NCI-H1436 treated with DMSO at 0.1 percent for 48 hours (cell line): Measurements from ENCODE around the gene SPINK9.
A peak's percentile ranks its signal among the peaks of the same experiment; 100 is the strongest.

Experiments
- DNase-seq: peaks from one replicate; lab custom pipeline; 2025; lab: John Stamatoyannopoulos, UW

SPINK9 gene

GRCh38 chr5:148368299-148368698, 32.9 kb downstream of the SPINK9 start:
- no peak for DNase-seq

DNA sequence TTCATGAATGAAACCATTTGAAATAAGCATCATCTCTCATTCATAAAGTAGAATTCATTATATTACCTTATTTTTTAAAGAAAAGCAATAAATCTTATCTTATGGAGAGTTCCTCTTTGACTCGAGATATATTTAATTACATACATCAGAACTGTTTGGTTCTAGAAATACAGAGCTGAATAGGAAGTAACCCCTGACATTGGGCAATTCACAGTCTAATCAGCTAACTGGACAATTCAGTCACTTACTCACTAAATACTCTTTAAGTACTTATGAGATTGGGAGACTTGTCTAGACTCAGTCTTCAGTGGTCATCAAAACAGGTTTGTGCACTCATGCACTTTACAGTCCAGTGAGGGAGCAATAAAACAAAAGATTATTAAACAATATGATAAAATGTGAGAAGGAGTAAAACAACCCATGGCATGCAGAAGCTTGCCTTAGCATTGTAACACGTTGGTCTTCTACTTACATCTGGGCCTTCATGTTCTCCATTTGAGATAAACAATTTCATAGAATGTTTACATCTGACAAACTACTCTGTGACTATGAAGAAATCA, 36.9 kb downstream of the SPINK9 start:
- no peak for DNase-seq

DNA sequence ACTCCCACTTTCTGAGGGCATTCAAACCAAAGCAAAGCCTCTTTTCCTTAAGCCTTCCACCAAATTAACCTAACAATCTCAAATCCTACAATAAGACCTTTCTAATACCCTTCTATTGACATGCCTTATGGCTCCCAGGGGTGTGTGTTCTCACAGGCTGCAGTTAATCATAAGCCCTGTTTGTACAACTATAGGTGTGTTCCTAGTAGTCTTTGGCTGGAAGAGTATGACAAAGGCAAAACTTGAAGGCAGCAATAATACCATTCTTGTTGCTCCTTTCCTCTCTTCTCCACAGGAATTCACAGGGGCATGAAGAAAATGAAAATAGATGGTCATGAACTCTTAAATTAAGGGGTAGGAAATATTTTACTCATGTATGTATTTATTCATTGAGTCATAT, 37.5 kb downstream of the SPINK9 start:
- no peak for DNase-seq

- no peak for DNase-seq
Observed at GRCh38 chr5:148374690-148375360, 39.5 kb downstream of the SPINK9 start.

GRCh38 chr5:148376198-148376597, 40.8 kb downstream of the SPINK9 start:
- no peak for DNase-seq

DNA sequence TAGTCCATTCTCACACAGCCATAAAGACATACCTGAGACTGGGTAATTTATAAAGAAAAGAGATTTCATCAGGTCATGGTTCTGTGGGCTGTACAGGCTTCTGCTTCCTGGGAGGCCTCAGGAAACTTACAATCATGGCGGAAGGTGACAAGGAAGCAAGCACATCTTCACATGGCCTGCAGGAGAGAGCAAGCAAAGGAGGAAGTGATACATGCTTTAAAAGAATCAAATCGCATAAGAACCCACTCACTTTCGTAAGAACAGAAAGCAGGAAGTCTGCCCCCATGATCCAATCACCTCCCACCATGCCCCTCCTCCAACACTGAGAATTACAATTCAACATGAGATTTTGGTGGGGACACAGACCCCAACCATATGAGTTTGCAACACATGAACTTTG, 43.3 kb downstream of the SPINK9 start:
- no peak for DNase-seq

- DNase-seq = no peak
Observed at GRCh38 chr5:148379340-148379739, 44.0 kb downstream of the SPINK9 start.

DNA sequence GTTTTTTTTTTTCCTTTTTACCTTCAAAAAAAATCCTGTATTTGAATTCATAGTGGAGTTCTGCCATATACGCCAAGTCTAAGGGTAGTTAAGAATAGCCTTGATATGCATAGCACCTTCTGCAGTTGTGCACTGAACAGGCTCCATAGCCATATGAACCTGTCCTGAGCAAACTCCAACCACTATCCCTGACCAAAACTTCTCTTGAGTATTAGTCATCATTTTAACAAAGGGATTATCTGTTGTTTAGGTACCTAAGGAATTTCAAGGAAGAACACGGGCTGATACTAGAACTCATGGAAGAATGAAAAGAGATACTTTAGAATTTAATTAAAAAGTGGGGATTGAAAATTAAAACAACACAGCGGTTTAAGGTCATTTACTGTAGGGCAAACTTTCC, 46.5 kb downstream of the SPINK9 start:
- DNase-seq = no peak

DNA sequence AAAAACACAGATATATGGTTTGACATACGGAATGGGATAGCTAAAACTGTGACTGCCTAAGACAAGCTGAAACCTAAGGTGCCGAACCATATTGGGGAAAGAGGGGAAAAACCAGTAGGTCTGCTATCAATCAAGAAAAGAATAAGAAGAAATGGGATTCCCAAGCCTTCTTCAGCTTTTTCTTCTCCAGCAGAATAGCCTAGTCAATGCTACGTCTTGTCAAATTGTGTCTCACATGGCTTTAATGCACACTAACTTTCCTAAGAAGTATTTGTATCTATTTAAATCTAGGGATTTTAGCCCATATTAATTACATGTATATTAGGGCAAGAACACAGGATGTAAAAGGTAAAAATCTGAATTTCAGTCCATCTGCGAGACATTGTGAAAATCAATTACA, 47.6 kb downstream of the SPINK9 start:
- DNase-seq = no peak

DNA sequence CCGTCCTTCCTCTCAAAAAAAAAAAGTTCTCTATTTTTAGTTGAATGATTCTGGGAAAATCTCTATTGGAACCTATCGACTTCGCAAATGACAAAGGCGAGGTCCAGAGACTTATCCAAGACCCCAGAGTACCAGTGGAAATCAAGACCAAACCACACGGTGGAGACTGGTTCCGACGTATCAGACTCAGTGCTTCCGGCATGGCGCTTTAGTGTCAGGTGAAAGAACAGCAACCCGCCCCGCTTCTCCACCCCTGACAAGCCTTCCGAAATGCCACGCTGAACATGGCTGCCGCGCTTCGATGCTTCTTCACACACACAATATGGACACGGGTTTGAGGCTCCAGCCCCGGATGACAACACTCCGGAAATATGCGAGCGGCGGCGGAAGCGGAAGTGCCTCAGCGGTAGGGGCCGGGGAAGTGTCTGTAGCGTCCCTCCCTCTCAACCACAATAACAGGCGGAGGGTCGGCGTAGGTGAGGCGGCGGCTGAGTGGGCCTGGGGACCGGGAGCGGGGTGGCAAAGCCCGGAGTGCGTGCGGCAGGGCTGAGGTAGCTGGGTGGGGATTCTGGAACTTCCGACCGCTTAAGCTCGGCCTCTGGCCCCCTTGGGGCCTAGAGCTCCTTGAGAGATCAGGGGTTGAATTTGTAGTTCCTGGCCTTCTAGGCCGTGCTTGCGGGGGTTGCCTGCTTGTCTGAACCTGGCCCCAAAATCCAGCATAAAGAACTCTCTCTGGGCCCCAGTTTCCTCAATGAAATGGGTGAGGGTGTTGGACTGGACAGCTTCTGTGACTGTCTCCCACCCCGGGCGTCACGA, 48.4 kb downstream of the SPINK9 start, which contains the start of gene FBXO38:
Gene FBXO38, plus strand, starts transcription at position 395 of the 816 bp plus-strand sequence. CDS start 10,819 bp downstream, outside the sequence.
- peak; percentile 88 for DNase-seq

DNA sequence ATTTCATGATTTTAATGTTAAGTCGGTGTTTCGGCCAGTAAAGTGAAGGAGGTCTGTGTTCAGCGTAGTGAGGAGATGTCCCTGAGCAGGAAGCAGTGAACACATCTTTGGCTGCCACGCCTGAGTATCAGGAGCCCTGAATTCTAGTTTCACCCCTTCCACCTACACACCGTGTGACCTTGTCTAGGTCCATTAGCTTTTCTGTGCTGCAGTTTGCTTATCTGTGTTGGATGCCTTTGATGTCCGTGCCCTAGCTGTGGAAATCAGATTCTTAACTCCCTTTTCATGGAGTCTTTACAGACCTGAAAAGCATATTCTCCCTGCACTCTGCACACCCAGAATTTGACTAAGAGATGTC, 49.0 kb downstream of the SPINK9 start:
- DNase-seq = no peak

- DNase-seq = no peak
Observed at GRCh38 chr5:148385094-148385493, 49.7 kb downstream of the SPINK9 start.

- no peak for DNase-seq
Observed at GRCh38 chr5:148386041-148386440, 50.7 kb downstream of the SPINK9 start.

GRCh38 chr5:148387325-148387724, 52.0 kb downstream of the SPINK9 start:
- DNase-seq = no peak

GRCh38 chr5:148388696-148389095, 53.3 kb downstream of the SPINK9 start:
- no peak for DNase-seq
